Panc1 (cell line): ENCODE results near the gene EMILIN2. TPM values are rescaled to one million over a fixed set of nuclear protein-coding genes. Genes with fewer than 3 reads are reported as not detected.

Experiments used
- ATAC-seq: fragments of 200-7000 bp; cut with Tn5 transposase; 2 replicates; pipeline ENCODE4 v1.9.1; 2020; ENCODE audit warnings: mild to moderate bottlenecking, moderate library complexity
- BruUV-seq: library from RNA; stranded (reverse); fragments of 400-500 nt; replicated peaks from 2 replicates; lab custom pipeline; 2021; lab: Mats Ljungman, UMichigan
- CTCF ChIA-PET: fragments of 300-600 bp; sonication (Branson Sonifier 250); formaldehyde crosslinking; loops from one replicate; lab custom pipeline; 2022; ENCODE audit warnings: antibody characterized with exemption; lab: Charles Lee
- POLR2A ChIA-PET: fragments of 300-600 bp; sonication (Branson Sonifier 250); formaldehyde crosslinking; loops from one replicate; lab custom pipeline; 2022; ENCODE audit warnings: antibody characterized with exemption; lab: Charles Lee
- DNase-seq: peaks from one replicate; pipeline ENCODE4 v3.0.0-alpha.2; 2010; ENCODE audit warnings: low read depth, low spot score
- H3K27ac ChIP-seq: 2 replicates; pipeline ENCODE4 v1.5.1; 2011; ENCODE audit warnings: mild to moderate bottlenecking, low read length, inconsistent platforms
- H3K27me3 ChIP-seq: fragments of 200-500 bp; sonication (Bioruptor generic); 2 replicates; pipeline ENCODE4 v1.6.0; 2014; ENCODE audit warnings: low read length, inconsistent platforms; ENCODE audit not compliant: control insufficient read depth, insufficient read depth
- H3K36me3 ChIP-seq: fragments of 200-500 bp; sonication (Bioruptor generic); 2 replicates; pipeline ENCODE4 v1.5.1; 2014; ENCODE audit warnings: inconsistent platforms, mild to moderate bottlenecking, low read length, moderate library complexity; ENCODE audit not compliant: control insufficient read depth, insufficient read depth
- H3K4me1 ChIP-seq: 2 replicates; pipeline ENCODE4 v1.5.1; 2011; ENCODE audit warnings: inconsistent platforms, mild to moderate bottlenecking, low read length, moderate library complexity; ENCODE audit not compliant: control insufficient read depth, insufficient read depth
- H3K4me3 ChIP-seq, 2 experiments: 2 replicates each; pipeline ENCODE4 v1.5.1; 2011 to 2012; ENCODE audit warnings: low read depth in 2 of 2, low read length in 2 of 2, mild to moderate bottlenecking in 2 of 2, inconsistent platforms in 1 of 2, moderate library complexity in 1 of 2
- H3K9me3 ChIP-seq: fragments of 200-500 bp; sonication (Bioruptor generic); 2 replicates; pipeline ENCODE4 v1.5.1; 2014; ENCODE audit warnings: low read depth, mild to moderate bottlenecking, inconsistent platforms, low read length, moderate library complexity; ENCODE audit not compliant: control insufficient read depth, insufficient read depth
- CTCF ChIP-seq: fragments of 450-650 bp; IDR thresholded peaks from 2 replicates; pipeline ENCODE4 v1.5.1; 2017; ENCODE audit warnings: mild to moderate bottlenecking
- POLR2AphosphoS5 ChIP-seq: IDR thresholded peaks from 2 replicates; pipeline ENCODE4 v1.6.1; 2012; ENCODE audit warnings: mild to moderate bottlenecking, low read depth, low read length, moderate library complexity
- REST ChIP-seq, 2 experiments: IDR thresholded peaks; 2 replicates each; pipeline ENCODE4 v1.6.1; 2011 to 2012; ENCODE audit warnings: low read depth in 2 of 2, control low read depth in 1 of 2, low read length in 1 of 2, mild to moderate bottlenecking in 1 of 2, moderate library complexity in 1 of 2; ENCODE audit not compliant: insufficient read depth in 1 of 2
- SIN3A ChIP-seq: IDR thresholded peaks from 2 replicates; pipeline ENCODE4 v1.6.1; 2012; ENCODE audit warnings: low read depth, mild to moderate bottlenecking, low read length, moderate library complexity, borderline replicate concordance; ENCODE audit not compliant: insufficient read depth
- TCF7L2 ChIP-seq: IDR thresholded peaks from 2 replicates; pipeline ENCODE4 v1.6.1; 2011; ENCODE audit warnings: mild to moderate bottlenecking, low read depth, low read length, inconsistent platforms
- in situ Hi-C: cut with HindIII; loops from 2 replicates; pipeline ENCODE4 v1.10.0; 2016; ENCODE audit warnings: low sequenced_read_pairs, low pct_unique_long_range_greater_than_20kb
- intact Hi-C: fragments of 100-400 bp; cut with micrococcal nuclease; formaldehyde crosslinking; loops from one replicate; pipeline ENCODE4 v1.10.0; 2022; ENCODE audit not compliant: unreplicated experiment
- total RNA-seq: library from RNA; stranded (reverse); gene quantifications from one replicate; pipeline ENCODE4 v1.2.1, GENCODE V29; 2021; ENCODE audit not compliant: unreplicated experiment

The EMILIN2 gene
- total RNA-seq, 1 experiment from 2014 or later = 18.3 TPM

DNA sequence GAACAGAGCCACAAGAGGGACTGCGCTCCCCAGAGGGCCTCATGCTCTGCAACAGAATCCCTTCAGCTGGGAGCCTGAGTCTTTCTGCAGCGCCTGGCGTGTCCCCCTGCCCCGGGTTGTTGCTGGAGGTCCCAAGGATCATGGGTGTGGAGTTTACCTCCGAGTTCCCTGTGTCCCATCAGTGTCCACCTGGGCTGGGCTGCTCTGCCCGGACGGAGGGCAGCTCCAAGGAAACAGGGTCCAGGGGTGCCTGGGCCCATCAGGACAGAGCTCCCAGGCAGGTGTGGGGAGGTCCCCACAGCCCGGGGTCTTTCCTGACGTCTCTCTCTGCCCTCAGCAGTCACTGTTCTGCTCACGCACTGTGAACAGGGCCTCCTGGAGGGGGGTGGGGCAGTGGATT is 63.5 kb downstream of the EMILIN2 start:
- Histone ChIP-seq H3K36me3 (peaks cover 2% of the 10 kb centered on the region), H3K9me3 (no peaks in the 10 kb centered on the region), H3K27ac (no peak overlapping the region), H3K4me1 (no peaks in the 10 kb centered on the region), H3K27me3 (no peaks in the 10 kb centered on the region; the same call in 1 of the 2 replicates), H3K4me3 (no peak overlapping the region)
- TF ChIP-seq POLR2AphosphoS5 = no peak
- no peak for TF ChIP-seq TCF7L2
- no peak for TF ChIP-seq REST (IDR thresholded peaks at IDR 0.05; ENCODE audit: insufficient read depth in 1 of 2, low read depth in 2 of 2, low read length in 1 of 2)
- TF ChIP-seq CTCF = no peak
- TF ChIP-seq SIN3A = no peak
- intact Hi-C loops (no loop called here), in situ Hi-C loops (no loop called here)
- BruUV-seq = no TSS peak
- ATAC-seq (no peak), DNase-seq (no peak)
- ChIA-PET CTCF (no interaction called here), POLR2A (no interaction called here)

GRCh38 chr18:2910751-2911425 is 64.1 kb downstream of the EMILIN2 start:
- BruUV-seq = no TSS peak
- DNase-seq = no peak
- Histone ChIP-seq H3K4me3 (no peak overlapping the region), H3K9me3 (no peaks in the 10 kb centered on the region), H3K36me3 (peaks cover 2% of the 10 kb centered on the region), H3K4me1 (no peaks in the 10 kb centered on the region), H3K27me3 (no peaks in the 10 kb centered on the region), H3K27ac (no peak overlapping the region)
- in situ Hi-C loops = no loop called here
- ChIA-PET CTCF (no interaction called here), POLR2A (no interaction called here)
- TF ChIP-seq POLR2AphosphoS5 (no peak), SIN3A (no peak), REST (IDR thresholded peaks at IDR 0.05; ENCODE audit: insufficient read depth in 1 of 2, low read depth in 2 of 2, low read length in 1 of 2) (no peak), CTCF (no peak), TCF7L2 (no peak)
- intact Hi-C loops = no loop called here
- ATAC-seq = no peak
